C4-2B (cell line): ENCODE data around the gene TMEM131L.

Experiments used
- CTCF ChIP-seq: fragments of 450-650 bp; conservative IDR thresholded peaks from 2 replicates; pipeline ENCODE4 v1.5.1; 2017; ENCODE audit warnings: mild to moderate bottlenecking
- ZFX ChIP-seq: fragments of 450-650 bp; IDR thresholded peaks from 2 replicates; pipeline ENCODE4 v1.6.1; 2017

DNA sequence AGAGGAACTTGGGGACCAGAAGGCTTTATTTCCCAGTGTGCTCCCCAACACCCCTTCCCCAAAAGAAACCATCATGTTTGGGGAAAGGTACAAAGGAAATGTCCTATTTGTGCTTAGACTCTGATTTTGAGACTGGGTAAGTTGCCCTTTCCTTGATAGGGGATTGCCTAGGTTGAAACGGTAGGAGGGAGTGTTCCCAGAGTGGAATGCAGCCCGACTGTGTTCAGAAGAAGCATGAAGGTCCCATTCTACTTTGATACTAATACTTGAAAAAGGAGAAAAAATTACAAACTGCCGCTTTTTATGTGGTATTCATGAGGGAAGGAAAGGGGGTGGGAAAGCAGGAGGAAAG, 32.4 kb upstream of the TMEM131L start:
- TF ChIP-seq CTCF (no peak), ZFX (no peak)
